GM18498 (cell line): ENCODE results near the gene GLT1D1.
"Not testable (repeated sequence)": the region's sequence is repeated elsewhere in the genome, so short reads cannot be mapped to it uniquely, and the experiment has no call there.

Source experiments
- ATAC-seq: cut with Tn5 transposase; IDR thresholded peaks from one replicate; pipeline ENCODE4 v1.9.1; 2021; ENCODE audit warnings: mild to moderate bottlenecking, moderate library complexity; ENCODE audit not compliant: unreplicated experiment

GLT1D1 gene

GRCh38 chr12:128852885-128853599 is at the start of gene GLT1D1:
TSS of gene GLT1D1 (plus strand) at chr12:128853478. CDS start at chr12:128853582, 104 bp downstream.
- ATAC-seq = peak; percentile 43

DNA sequence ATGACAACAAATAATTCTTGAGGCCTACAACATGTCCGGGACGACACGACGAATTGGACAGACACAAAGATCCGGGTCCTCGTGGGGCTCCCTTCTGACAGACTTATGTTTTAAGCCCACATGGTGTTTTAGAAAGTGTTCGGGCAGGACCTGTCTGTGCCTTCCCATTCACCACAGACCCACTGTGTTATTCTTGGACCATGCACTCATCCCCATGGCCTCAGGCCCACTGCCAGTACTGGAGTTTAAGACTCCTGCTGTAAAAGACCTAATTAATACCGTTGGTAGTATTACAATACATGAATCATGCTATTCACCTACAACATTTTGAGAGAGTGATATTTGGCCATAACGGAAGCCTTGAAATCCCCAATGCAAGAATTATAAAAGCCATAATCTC is 49.5 kb upstream of the GLT1D1 start:
- no peak for ATAC-seq

DNA sequence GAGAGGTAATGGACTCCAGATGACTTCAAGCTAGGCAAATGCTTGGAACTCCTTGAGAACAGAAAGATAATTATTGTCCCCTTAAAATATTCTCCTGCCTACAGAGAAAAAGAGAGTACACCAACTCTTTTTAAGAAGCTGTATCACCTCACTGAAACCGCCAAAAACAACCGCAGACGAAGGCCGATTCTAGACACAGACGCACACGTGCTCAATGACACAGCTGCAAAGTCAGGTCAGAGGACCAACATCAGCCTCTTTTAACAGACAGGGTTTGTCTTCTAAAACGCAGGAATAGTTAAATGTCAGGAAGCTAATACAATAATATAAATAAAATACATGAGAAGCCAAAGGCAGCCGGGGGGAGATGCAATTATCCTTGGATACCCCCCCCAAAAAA is 48.5 kb upstream of the GLT1D1 start:
- no peak for ATAC-seq

GRCh38 chr12:128805406-128805805 is 47.9 kb upstream of the GLT1D1 start:
- ATAC-seq = not testable (repeated sequence)

- no peak for ATAC-seq
Observed at GRCh38 chr12:128806573-128806972, 46.7 kb upstream of the GLT1D1 start.

DNA sequence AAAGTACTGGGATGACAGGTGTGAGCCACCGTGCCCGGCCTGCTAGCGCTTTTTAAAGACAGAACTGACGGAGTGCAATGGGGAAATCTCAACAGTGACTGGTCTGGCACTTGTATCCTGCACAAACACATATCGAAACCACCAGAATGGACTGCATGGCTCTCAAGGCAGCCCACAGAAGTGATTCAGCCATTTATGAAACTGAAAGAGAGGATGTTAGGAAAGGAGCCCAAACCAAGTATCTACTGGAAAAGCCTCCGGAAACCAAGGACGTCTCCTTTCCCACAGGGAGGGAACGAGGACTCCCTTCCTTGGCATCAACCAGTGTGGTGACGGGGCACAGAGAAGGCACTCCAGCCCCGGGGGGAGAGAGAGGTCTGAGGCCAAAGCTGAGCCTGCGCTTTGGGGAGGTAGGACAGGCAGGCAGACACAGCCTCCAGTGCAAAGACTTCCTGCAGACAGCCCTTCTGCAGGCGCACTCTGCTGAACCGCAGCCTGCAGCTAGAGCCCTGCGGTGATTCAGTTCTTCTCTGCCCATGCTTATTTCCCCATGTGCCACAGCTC is 46.0 kb upstream of the GLT1D1 start:
- no peak for ATAC-seq

GRCh38 chr12:128808651-128809050 is 44.6 kb upstream of the GLT1D1 start:
- no peak for ATAC-seq

DNA sequence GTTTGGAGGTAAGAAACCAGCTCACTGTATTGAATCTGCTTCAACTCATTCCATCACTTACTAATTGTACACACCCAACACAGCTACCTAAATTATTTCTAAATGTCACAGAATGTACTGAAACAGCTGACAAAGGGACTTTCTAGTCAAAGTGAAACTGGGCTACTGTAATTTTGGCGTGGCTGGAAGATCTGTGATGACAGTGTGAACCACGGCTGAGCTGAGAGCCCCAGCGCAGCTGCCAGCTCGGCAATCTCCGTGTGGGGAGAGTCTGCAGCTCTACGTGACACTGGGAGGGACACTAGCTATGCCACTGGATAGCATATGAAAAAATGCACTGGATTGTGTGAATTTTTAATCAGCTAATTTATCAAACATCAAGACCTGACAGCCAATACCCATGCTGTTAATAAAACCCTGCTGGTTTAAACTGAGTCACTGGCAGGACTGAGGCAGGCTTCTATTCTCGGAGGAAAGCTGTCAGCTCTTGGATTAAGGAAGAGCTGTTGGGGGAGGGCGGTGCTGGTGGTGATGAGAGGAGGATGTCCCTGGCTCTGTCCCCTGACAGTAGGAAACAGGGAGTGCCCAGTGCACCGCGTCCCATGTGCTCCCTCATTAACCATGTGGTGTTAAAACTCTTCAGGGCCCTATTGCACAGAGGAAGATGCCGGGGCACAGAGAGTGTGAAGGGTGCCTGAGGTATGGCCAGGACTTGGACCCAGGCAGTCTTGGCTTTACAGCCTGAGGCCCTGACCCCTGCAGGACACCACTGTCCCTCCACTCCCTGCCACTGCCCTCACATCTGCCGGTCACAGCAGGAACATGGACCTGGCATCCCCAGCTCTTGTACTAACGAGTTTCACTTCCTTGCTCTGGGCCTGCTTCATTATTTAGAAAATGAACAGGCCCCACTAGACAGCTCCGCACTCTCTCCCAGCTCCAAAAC is 42.8 kb upstream of the GLT1D1 start:
- ATAC-seq = peak; percentile 91

GRCh38 chr12:128811806-128812205 is 41.5 kb upstream of the GLT1D1 start:
- no peak for ATAC-seq

DNA sequence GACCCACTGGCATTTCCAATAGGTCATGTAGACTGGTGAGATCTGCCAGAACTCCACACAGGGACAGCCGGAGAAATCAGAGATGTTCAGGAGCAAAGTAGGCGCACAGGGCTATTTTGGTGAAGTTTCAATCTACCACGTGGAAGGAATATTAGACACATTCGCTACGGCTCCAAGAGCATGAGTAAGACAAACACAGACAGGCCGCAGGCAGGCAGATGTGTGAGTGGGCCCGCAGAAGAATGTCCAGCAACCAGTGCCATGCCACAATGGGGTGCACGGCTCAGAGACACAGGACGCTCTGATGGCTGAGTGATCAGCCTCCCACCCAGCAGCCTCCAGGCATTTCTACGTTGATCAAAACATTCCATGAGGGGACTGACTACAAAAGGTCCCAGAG is 39.9 kb upstream of the GLT1D1 start:
- no peak for ATAC-seq

DNA sequence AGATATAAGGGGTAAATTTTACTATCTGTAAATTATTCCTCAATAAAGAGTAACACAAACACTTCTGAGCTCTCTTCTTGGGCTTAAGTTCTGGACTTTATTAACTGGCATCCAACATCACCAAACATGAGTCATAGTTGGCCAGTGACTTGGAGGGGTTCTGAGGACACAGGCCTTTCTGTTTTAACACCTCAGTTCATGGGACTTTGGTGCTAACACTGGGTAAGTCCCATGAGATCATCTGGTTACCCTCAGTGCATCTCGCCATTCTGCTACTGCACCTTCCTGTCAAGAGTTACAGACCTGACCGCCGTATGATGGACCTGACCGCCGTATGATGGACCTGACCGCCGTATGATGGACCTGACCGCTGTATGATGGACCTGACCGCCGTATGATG is 39.4 kb upstream of the GLT1D1 start:
- ATAC-seq = peak; percentile 28

GRCh38 chr12:128814411-128815261 is 38.6 kb upstream of the GLT1D1 start:
- ATAC-seq = no peak

DNA sequence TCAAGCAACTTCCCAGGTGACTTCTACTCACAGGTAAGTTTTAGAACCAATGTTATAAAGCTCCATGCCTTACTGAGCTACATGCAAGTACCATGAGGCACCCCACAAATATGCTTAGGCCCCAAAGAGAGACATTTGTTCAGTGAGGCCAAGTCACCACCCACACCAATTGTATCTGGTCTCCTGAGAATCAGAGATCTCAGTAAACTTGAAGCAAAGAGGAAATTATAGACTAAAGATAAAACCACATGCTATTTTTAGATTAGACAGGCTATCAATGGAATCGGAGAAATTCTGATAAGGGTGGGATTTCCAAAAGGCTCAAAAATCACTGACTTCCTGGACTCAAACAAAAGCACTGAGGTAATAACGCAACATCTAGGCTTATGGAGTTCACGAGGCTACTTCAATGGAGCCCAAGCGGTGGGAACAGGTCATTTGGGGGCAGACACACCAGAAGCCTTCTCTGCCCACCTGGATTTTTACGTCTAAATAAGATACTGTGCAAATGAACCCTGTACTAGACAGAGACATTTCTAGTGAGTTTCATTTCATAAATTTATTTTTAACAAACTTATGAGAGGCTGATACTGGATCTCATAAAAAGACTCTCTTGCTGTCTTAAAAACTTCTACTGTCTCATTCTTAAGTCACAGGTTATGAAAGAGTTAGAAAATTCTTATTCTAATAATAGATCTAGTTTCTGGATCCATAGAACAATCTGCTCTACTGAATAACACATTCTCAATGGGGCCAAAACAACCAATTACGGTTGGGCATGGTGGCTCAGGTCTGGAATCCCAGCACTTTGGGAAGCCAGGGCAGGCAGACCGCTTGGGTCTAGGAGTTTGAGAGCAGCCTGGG is 37.3 kb upstream of the GLT1D1 start:
- no peak for ATAC-seq

DNA sequence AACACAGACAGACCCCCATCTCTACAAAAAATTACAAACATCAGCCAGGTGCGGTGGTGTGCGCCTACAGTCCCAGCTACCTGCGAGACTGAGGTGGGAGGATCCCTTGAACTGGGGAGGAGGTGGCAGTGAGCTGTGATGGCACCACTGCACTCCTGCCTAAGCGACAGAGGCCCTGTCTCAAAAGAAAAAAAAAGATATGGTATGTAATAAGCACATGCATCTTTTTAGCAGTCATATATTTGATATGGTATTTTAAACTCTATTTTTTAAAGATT is 36.7 kb upstream of the GLT1D1 start:
- ATAC-seq = no peak

DNA sequence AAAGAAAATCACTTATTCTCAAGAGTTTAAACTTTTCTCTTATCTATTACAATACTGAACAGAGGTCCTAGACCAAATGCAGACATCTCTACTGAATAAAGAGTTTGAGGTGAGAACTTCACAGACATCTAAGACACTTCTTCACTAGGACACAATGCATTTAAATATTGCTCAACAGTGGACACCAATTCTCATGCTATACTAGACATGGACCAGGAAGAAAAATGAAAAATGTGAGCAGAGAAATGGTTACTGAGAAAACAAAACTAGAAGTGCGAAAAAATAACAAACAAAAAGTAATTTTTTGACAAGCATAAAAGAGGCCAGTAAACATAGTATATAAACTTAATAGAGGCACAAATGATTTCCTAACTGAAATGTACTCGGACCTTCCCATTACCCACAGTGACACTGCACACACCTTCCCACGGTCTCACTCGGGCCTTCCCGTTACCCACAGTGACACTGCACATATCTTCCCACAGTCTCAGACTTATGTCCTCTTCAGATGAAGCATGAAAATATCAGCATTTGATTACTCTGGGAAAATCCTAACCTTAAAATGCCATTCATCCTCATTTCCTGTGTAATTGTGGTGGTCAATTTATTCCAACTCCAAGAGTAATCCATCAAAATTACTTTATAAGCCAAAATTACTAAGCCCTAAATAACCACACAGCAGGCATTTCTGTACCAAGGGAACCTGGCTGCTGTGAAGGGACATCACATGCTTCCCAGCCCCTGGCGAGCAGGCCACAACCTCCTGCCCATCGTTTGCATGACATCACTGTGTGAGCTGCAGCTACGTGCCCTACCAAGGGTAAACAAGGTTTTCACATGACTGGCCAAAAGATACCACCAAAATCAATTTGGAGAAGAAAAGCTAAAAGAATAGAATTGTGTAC is 35.9 kb upstream of the GLT1D1 start:
- peak; percentile 48 for ATAC-seq

GRCh38 chr12:128818065-128819022 is 34.9 kb upstream of the GLT1D1 start:
- ATAC-seq = peak; percentile 42

DNA sequence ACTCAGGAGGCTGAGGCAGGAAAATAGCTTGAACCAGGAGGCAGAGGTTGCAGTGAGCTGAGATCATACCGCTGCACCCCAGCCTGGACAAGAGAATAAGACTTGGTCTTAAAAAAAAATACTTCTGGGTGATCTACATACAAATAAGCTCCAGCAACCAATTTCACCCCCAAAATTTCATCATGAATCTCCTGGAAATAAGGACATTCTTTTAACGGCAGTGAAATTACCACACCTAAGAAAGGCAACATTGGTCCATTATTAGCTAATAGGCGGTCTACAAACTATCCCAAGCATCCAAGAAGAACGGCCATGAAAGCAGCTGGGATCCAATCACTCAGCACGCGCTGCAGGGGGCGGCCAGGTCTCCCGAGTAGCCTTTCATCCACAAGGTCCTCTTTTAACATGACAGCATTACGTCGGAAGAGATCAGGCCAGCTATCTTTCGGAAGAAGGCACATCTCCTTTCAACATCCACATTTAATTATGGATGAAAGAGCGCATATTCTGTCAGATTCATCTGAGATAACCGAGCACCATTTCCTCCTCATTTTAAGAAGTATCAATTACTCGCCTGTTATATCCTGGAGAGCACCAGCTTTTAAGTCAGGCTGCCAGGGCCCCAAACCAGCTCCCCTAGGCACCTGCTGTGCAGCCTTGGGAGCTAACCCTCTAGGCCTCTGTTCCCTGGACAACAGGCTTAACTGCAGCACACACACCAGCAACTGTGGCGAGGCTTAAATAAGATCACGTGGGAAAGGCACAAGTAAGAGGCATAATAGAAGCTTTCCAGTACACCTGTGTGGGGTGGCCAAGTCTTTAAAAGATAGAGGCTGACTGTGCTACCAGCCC is 33.8 kb upstream of the GLT1D1 start:
- ATAC-seq = no peak
